Fibroblast of the conjunctiva (primary cell): ENCODE data around the gene NOSTRIN.

Source experiments
- DNase-seq: peaks from one replicate; pipeline ENCODE4 v3.0.0-alpha.2; 2010; ENCODE audit warnings: low read depth

Gene NOSTRIN

DNA sequence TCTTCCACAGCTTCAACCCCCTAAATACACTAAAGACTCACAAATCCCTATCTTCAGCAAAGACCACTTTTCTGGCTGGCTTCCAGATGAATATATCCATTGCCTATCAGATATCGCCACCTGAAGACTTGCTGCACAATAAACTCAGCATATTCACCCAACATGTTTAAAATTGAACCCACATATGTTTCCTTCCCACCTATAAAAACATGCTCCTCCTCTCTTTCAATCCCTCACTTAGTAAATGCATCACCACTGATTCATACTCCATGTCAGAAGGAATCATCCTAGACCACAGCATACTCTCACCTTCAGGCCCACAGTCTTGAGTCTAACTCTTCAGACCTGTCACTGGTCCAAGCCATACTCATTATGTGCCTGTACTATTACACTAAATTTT, 82.5 kb downstream of the NOSTRIN start:
- DNase-seq = no peak

DNA sequence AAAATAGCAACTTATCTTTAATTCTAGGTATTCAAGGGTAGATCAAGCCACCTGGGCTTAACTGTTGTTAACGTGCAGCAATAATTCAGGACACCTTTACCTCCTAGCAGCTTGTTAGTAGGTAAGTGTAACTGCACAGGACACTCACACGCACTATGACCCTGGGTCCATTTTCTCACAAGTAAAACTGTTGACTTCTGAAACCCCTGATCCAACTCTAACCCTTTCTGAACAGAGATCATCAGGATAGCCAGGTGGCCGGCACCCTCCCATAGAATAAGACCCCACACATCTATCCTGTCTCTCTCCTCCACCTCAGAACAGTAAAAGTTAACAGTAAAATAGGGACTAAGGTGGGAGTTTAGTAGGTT, 87.2 kb downstream of the NOSTRIN start:
- DNase-seq = no peak

DNA sequence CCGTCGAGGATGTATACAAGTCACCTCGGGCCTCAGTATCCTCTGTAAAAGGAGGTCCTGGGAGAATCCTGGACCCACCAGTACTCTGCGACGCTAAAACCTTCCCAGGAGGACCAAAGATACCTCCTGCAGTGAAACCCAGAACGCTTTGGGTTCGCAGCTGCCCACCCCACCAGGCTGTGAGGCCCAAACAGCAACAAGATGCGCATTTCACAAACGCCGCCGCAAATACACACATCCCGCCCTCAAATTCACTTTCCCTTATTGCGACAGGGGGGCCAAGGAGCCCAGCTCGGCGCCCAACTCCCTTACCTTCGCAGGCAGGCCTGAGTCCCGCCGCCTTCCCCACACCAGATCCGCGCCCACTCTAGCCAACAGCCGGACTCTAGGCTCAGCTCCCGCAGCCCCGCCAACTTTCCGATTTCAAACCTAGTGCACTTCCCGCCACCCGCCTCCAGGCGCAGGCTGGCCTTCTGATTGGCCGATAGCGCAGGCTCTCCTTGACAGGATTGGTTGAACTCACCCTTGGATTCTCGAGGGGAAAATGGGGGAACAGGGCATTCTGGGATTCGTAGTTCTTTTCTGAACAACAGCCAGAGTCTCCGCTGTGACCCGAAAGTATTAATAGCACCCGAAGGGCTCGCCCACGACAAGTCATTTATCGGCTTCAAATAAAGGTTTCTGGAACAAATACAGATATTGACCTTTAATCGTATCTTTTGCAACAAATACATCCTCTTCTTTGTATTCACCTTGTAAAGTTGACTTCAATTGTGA, 87.8 kb downstream of the NOSTRIN start, which contains the start of gene SPC25:
Gene SPC25, minus strand, starts transcription at position 425 of the 777 bp plus-strand sequence. CDS start 911 bp downstream, outside the sequence.
- DNase-seq = peak; percentile 85

DNA sequence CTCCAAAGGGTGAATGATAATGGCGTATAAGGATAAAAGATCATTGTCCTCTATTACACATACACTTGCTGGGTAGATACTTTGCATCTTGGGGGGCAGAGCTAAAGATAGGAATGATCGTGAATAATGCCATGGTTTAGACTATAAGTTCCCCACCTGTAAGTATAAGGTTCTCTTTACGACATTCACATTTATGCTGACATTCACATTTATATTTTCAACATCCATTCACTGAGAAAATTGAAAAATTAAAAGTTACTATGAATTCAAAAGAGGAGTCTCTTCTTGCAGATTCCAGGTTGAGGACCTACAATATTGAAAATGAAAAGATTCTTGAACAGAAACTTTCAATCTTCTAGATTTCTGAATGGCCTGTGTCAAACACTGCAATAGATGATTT, 89.9 kb downstream of the NOSTRIN start:
- DNase-seq = no peak

DNA sequence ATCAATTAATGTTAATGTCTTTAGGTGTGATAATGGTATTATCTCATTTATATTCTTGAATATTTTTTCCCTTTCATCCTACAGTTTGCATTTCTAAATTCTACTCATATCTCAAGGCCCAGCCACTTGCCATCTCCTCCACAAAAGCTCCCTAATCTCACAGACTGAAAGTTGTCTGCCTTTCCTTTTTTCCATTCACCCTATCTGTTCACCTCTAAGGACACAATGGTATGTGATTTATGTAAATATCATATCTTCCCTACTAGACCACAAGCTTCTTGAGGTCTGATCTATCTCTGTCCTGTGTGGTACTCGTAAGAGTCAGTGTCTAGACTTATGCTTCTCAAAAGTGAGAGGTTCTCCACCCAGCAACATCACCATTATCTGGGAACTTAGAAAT, 91.7 kb downstream of the NOSTRIN start:
- DNase-seq = no peak

DNA sequence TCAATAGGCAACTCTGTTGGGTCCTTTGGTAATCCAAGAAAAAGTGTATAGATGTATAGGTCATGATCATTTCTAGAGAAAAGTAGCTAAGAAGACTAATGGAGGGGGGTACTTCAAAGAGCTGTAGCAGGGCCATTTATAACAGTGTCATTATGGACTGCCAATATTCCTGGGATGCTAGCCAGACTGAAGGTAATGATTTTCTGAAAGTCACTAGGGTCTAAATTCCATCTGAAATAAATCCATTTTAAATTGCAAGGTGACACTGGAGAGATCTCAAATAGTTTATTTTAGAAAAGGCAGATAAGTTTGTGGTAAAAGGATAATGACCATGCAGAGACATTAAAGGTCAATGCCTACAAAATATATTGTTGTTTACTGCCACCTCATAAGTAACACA, 92.3 kb downstream of the NOSTRIN start:
- no peak for DNase-seq

DNA sequence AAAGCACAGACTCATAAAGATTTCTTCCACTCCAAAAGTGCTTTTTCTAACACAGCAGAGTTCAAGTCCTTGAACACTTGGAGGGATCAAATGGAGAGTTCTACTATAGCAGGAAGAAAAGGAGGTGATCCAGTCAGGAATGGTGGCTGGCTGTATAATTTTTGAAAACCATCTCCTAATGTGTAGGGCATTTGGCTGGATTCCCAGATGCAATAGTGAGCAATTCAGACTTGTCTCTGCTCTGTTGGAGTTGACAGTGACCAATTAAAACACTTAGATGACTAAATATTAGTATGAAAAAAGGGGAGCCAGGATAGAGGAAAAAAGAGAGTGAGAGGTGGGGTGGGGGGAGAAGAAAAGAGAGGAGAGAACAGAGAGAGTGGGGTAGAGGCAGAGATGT, 93.3 kb downstream of the NOSTRIN start:
- no peak for DNase-seq

DNA sequence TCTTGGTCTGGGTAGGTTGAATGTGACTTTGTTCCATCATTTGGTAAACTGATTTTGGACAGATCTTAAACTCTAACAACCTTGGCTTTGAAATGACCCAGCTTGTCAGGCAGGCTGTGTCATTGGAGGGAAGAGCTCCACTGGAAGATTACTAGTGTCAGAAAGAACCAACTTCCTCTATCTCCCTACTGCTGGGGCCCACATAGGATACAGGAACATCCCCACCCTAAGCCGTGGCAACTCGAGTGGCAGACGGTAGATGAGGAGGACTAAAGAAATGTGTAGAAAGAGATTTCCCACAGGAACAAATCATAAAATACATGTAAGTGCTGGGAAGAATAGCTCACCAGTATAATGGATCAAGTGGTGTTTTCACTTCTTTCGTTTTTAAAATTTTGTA, 94.3 kb downstream of the NOSTRIN start:
- DNase-seq = no peak

DNA sequence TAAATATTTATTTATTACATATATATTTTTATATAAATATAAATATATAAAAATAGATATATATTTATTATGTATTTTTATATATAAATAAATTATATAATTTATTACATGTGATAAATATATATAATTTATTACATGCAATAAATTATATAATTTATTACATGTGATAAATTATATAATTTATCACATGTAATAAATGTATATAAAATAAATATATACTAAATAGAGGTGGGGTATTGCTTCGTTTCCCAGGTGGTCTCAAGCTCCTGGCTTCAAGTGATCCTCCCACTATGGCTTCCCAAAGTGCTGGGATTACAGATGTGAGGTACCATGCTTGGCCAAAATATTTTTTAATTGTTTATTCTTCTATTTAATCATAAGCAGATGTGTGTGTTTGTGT, 95.0 kb downstream of the NOSTRIN start:
- no peak for DNase-seq

DNA sequence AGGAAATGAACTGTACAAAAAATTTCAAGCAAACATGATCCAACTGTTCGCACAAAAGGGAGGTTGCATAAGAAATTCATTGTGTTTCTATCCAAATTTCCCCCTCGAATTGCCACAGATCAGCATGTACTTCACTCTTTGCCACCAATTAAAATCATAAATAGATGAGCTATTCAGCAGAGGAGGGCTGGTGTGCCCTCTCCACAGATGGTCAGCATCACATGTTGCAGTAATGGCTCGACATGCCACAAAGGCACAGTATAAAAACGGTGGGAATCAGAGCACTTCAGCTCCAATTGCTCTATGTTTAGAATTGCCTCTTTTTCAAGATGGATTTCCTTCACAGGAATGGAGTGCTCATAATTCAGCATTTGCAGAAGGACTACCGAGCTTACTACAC, 98.6 kb downstream of the NOSTRIN start, which contains the start of gene G6PC2:
Gene G6PC2, plus strand, starts transcription at position 289 of the 400 bp plus-strand sequence. Its CDS starts 41 bp downstream, at position 330.
- DNase-seq = no peak

DNA sequence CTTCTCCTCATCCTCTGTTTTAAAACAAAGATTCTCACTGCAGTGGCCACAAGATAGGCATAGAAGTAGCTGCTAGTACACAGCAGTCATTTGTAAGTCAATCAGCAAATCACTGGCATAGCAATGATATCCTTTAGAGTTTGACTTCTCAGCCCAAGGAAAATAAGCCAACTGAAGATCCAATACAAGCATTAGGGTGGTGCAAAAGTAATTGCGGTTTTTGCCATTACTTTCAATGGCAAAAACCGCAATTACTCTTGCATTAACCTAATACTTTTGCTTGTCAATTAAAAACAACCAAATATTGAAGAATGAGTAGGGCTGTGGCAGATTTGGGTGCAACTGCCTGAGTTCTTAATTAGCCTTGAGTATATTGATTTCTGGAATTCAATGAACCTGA, 101.5 kb downstream of the NOSTRIN start:
- no peak for DNase-seq

DNA sequence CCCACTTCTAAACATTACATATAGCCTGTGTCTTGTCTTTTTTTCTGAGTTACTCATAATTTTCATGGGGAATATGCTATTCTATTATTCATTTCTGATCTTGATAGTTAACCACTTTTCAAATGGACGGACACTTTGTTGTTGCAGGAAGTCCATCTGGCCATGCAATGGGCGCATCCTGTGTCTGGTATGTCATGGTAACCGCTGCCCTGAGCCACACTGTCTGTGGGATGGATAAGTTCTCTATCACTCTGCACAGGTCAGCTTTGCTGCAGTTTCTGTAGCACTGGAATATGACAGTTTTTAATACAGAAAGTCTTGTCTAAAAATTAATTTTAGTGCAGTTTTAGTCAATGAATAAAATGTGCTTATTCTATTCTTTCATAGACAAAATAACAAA, 101.9 kb downstream of the NOSTRIN start:
- no peak for DNase-seq

DNA sequence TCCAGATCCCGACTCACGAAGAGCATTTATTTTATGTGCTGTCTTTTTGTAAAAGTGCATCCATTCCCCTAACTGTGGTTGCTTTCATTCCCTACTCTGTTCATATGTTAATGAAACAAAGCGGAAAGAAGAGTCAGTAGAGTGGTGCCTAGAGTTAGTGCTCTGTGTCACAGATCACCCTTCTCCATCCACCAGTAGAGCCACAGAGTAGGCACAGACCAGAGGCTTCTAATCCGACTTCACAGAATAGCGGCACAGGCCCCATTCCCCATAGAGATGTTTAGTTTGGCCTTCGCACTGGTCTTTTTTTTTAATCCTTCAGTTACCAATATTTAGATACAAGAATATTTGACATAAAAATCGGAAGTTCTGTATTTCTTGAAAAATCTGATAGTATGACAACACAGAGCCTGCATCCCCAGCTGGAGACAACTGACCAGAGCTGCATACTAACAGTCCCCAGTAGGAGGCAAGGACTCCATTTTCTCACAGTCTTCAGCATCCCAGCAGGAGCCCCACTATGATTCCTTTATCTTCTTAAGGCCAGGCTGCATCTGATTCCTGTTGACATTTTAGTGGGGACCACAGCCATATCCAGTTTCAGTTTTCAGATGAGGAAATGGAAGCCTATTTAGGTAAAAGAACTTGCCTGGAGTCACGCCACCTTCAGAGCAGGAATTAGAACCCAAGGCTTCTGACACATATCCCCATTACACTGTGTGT, 105.7 kb downstream of the NOSTRIN start:
- DNase-seq = no peak

DNA sequence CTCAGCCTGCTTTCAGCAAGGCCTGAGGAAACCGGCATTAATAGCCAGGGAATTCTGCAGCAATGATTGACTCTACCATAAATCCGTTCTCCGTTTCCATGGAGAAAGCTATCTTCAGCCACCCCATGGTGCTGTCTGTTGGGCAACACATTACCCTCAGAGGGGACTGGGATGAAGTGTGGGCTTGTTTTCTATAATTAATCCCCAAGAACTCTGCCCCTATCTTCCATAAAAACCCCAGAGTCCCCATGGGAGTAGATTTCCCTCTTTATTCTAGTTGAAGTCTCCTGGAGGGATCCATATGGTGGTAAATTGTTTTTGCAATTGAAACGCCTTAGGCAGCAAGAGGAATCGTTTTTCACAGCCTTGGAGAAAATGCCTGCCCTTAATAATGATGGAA, 107.9 kb downstream of the NOSTRIN start:
- no peak for DNase-seq

DNA sequence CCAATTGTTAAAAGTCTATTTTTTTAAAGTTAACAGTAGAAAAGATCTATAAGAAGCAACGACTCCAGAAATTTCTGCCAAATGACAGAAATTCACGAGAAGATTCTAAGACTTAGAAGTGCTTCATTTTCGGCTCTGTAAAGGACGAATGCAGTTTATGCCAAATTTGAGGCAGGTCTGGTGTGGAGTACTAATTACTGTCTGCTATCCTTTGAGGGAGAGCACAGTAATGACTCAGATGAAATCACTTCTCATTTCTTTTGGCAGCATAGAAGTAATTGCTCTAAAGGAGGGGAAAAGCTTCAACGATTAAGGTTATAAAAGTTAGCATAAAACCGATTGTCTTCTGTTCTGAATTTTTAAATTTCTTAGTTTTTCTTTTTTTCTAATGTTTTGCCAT, 110.0 kb downstream of the NOSTRIN start:
- no peak for DNase-seq

DNA sequence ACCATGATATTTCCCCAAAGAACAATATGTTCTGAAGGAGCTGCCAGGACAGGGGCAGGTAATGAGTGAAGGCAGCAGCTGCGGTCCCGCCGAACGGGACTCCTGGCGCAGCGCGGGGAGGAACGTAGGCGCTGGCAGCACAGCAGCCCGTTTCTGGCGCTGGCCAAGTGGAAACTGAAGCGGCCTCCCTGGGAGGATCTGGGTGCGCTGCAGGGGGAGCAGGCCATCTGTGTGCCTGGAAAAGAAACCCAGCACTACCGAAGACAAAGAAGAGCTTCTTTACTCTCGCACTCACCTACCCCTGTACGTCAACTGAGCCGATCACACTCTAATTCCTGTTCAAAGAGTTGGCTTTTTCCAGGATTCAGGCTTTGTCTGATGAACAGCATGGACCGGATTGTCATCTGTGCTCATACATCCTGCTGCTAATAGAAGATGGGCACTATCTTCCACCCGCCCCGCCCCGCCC, 110.5 kb downstream of the NOSTRIN start:
- no peak for DNase-seq

DNA sequence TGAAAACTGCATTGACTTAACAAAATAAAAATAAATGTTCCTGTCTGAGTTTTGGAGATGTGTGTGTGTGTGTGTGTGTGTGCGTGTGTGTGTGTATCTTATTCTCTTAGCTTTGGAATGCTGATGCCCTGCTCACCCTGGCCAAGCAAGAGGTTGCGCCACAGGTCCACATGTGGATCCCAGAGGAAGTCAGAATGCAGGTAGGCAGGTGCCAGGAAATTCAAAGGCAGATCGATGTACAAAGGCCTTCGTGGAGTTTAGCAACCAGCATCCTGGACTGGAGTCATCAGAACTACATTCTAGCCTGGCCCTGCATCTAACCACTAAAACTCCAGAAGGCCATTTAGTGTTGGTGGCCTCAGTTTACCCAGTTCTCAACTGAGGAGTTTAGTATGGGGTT, 111.1 kb downstream of the NOSTRIN start:
- DNase-seq = no peak
